Retina (tissue), 1 donor: Measurements from ENCODE around the gene RIPPLY1.
"Not testable (repeated sequence)": the region's sequence is repeated elsewhere in the genome, so short reads cannot be mapped to it uniquely, and the experiment has no call there.

ENCODE experiments used
- DNase-seq: peaks from one replicate; pipeline ENCODE4 v3.0.0-alpha.2; 2016

The RIPPLY1 gene

DNA sequence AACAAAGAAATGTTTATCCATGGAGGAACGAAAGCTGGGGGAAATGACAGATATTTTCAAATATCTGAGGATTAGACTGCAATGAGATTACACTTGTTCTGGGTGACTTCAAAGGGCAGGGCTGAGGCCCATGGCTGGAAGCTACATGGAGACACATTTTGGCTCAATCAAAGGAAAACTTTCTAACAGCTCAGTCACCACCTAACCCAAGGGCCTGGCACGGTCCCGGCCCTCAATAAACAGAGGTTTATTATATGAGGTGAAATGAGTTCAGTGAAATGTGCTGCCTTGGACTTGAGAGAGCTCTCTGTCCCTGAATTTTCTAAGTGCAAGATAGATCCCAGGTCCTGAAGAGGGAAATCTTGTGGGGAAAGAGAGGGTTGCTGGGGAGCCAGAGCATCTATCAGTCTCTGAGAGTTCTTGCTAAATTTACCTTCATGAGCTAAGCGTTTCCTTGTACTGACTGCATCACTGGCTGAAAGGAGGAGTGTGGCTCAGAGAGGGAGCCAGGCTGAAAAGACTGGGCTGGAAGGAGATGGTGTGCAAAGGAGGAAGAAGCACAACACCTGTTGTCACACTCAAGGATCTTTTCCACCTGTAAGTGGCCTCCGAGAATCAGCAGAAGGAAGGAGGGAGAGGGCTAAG lies 2.0 kb upstream of the RIPPLY1 start:
- DNase-seq = no peak

DNA sequence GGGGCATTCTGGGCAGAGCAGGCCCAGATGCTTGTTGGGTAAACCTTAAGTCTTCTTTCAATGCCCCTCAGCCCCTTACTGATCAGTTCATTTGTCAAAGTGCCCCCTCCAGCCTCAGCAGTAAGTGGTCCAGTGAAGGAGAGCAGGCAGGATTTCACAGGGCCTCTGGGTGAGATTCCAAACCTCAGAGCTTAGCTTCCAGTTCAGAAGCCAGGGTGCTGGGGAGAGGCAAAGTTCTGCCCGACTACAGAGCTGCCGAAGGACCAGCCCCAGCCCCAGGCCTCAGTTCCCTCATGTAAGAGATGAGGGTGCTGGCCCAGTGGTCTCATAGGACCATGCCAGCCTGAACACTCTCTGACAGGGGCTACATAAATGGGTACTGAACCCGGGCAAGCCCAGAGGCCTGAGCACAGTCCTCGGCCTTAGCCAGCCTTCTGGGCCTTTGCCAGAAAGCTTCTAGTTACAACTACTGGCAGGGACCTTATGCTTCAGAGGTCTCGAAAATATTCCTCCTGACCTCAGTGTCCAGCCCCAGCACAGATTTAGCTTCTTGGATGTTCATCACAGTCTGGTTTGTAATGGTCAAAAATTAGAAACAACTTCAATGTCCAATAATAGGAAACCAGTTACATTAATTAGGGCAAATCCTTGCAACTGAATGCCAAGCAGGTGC lies 851 bp upstream of the RIPPLY1 start:
- DNase-seq = no peak

DNA sequence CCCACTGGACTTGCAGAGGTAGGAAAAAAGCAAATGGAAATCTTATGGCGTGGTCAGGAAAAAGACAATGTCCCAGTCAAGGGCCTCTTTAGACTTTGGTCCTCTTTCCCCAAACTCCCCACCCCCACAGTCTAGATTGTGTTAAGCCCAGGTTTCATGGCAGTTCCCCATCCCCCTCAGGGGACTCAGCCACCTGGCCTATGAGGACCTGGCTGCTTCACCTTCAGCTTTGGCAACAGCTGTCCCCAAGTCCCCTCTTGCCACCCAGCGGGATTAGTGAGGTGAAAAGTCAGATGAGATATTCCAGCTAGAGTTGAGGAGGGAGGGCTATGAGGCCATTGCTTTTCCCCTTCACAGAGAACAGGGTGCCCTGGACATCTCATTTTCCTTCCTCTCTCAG lies 457 bp downstream of the RIPPLY1 start:
- DNase-seq = no peak

DNA sequence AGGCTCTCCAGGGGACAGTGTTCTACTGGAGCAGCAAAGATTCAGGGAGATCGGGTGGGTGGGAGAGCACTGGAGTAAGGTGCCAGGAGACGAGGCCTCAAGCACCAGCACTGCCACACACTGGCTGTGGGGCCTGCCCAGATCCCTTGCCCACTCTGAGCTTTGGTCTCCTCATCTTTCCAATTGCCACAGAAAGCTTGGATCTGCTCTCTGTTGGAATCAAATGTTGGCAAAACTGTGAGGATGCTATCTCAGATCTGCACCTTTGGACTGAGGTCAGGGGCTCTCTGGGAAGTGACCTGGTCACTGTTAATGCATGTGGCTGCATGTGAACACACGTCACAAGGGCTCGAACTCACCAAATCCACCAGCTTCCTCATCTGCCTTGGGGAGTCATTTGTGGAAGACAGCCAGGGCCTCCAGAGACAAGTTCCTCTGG lies 1.3 kb downstream of the RIPPLY1 start:
- no peak for DNase-seq

DNA sequence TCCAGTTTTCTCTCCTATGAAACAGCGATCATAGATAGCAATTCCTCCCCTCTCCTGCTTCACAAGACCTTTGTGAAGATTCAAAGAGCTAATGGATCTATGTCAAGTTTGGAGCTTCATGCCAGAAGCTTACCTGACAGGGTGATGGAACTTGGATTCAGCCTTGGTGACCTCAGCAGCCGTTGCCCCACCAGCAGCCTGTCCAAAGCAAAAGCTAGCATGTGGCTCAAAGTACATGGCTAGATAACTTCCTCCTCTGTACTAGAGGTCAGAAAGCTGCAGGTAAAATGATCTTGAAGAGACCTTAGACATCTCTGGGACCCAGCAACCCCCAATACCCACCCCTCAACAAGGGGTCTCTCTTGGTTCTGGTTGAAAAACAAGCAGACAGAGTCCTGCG lies 1.8 kb downstream of the RIPPLY1 start:
- DNase-seq = no peak

DNA sequence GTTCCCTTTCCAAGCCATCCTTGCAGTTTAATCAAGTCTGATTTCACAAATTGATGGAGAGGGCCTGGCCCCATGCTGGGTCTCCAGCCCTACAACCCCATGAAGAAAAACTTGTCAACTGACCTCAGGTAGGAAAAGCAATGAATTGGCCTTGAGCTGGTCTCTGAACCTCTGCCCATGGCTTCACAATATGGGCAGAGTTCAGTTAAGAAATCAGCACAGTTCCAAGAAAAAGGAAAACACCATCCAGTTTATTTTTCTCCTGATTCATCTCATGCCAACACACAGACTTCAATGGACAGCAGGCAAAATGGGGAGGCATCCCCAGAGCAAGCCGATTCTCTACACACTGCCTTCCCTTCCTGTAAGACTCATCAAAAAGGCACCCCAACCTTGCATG lies 3.3 kb downstream of the RIPPLY1 start:
- no peak for DNase-seq

DNA sequence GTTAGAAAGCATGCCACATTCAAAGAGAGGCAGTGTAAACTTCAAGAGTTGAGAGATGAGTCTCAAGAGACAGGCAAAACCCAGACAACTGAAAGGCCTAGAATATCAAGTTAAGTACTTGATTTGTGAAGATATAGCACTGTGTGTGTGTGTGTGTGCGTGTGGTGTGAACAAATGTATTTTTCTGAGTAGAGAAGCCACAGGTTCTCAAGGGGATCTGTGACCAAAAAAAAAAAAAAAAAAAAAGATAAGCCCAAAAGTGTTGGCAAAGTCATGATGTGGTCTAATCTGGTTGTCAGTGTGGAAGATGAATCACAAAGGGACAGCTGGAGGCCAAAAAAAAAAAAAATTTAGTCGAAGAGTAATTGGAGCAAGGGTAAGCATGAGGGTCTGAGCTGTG lies 3.9 kb downstream of the RIPPLY1 start:
- no peak for DNase-seq

DNA sequence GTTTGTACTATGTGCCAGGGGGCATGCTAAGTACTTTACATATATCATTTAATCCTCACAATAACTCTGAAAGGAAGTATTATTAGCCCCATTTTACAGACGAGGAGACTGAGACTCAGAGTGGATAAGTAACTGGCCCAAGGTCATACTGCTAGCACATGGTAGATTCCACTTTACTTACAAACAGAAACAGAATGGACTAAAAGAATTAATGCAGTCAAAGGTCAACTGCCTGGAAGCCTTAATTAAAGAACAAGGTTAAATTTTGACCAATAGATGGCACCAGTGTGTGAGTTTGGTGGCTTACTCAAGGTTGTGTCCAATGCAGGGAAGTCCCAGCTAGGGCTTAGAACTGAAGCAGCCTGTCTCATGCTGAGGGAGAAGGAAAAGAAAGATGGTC lies 4.7 kb downstream of the RIPPLY1 start:
- peak; percentile 29 for DNase-seq

DNA sequence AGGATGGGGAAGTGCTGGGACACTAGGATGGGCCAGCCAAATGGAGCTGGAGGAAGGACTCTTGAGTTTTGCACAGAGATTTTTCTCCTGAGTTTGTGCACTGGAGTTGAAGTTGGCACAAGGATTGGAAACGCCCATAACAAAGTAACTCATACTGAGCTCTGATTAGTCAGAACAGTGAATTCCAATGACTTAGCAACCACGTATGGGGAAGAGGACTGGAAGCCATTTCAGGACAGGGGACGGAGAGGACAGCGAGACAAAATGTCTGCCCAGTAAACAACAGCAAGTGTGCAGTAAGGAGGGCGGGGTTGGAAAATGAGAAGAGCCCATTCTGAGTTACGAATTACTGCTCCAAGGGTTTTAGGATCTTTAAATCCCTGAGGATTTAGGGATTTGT lies 5.9 kb downstream of the RIPPLY1 start:
- no peak for DNase-seq

DNA sequence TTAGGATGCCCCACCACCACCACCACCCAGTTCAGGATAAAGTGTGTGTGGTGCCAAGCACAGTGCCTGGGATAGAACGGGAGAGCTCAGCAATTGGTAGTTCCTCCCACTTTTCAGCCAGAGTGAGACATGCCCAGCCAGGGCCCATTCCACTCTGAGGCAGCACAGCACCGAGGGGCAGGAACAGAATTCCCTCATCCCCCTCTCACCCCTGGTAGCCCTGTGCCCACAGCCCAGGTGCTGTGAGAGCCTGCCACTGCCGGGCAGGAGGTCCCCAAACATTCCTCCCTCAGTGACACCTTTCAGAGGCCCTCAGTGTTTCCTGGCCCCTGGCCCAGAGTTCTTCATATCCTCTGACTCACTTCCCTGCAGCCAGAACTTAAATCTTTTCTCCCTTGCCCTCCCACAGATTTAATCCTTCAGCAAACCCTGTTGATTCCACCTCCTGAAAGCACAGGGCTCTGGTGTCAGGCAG lies 8.1 kb downstream of the RIPPLY1 start:
- no peak for DNase-seq

DNA sequence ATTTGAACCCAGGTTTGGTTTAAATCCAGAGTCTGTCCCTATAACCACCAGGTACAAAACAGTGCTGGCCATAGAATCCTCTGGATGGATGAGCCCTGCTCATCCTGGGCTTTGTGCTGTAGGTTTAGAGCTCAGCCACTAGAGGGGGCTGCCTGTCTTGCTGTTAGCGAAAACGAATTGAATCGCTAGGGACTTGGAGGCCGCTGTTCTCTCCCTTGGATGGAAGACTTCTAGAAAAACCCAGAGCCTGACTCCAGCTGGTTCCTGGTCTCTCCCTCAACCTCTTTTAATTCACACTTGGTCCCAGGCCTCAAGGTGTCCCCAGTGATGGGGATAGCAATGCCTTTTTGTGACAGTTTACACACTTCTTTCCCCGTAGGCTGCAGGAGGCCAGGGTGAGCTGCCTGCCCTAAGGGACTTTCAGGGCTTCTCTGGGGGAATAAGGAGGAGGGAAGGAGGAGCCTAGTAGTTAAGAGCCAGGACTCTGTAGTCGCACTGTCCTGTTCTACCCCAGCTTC lies 8.7 kb downstream of the RIPPLY1 start:
- DNase-seq = peak; percentile 66

DNA sequence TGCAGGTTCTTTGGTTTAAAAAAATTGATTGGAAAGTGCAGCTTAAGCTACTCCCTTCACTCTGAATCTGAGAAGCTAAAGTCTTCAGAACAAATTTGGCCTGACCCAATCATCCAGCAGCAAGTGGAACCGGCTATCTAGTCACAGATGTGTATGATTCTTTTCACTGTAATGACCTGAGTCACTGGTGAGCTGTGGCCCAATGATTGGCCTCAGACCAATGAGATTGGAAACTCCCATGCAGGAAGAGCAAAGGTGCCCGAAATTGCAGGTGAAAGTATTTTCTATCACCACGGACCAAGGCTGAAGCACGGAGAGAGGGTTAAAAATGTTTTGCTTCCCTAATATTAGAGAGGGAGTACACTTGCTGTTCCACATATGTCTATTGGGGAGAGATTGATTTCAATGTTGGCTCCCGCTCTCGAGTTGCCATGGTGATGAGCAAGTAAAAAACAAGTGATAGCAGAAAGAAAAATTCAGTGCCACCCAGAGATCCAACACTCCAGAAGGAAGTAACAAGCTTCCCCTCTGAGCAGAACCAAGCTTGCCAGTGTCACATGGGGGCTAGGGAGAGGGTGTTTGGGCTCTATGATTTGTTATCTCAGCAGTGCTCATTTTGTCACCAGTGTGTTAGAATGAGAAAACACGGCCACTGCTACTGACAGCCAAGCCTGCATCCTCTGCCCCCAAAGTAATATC lies 11.2 kb downstream of the RIPPLY1 start:
- no peak for DNase-seq

DNA sequence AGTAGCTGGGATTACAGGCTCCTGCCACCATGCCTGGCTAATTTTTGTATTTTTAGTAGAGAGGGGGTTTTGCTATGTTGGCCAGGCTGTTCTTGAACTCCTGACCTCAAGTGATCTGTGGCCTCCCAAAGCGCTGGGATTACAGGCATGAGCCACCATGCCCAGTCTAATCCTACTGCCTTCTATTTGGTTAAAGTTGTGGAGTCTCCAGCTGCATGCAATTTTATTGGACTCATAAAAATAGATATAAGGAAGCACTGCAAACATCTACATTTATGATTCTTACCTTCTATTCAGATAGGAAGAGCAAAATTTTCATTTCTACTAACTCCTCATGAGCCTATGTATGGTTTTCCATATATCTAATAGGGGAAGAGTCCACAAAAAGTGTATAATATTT lies 13.7 kb downstream of the RIPPLY1 start:
- no peak for DNase-seq

DNA sequence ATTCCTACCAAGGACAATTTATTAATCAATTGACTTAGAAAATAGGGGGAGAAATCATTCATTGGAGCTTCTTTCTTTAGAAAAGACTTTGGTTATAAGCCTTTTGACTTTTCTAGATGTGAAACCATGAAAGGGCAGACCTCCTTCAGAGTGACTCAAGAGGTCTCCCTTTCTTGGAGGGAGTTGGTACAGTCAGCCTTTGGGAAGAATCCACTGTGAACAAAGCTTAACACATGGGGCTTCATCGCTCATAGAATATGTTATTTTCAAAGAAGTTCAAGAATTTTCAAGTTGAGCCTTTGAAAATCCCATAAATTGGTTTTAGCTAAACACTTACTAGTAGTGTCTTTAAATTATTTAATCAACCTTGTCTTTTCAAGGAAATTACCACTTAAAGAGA lies 28.0 kb downstream of the RIPPLY1 start:
- no peak for DNase-seq

DNA sequence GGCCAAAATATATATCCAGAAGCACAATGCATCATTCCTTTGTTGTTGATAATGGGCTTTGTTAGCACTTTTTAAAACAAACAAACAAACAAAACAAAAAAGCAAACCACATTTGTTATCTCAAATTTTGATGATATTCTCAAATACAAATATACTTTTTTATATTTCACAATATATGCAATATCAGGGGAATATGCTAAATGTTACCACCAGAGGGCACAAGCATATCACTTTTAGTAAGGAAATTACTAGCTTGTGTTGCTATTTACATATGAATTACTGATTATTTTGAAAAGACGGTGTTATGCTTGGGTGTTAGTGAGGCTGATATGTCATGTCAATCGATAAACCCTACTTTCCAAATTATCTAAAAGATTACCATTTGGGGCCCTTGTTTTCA lies 29.1 kb downstream of the RIPPLY1 start:
- DNase-seq = no peak

DNA sequence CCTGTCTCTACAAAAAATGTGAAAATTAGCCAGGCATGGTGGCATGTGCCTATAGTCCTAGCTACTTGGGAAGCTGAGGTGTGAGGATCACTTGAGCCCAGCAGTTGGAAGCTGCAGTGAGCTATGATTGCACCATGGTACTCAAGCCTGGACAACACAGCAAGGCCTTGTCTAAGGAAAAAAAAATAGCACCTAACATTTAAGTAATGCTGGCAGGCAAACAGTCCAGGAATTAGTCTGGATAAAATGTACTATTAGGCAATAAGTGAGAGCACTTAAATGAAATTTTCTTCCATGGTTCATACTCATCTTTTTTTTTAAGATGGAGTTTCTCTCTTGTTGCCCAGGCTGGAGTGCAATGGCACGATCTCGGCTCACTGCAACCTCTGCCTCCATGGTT lies 30.3 kb downstream of the RIPPLY1 start:
- not testable (repeated sequence) for DNase-seq

DNA sequence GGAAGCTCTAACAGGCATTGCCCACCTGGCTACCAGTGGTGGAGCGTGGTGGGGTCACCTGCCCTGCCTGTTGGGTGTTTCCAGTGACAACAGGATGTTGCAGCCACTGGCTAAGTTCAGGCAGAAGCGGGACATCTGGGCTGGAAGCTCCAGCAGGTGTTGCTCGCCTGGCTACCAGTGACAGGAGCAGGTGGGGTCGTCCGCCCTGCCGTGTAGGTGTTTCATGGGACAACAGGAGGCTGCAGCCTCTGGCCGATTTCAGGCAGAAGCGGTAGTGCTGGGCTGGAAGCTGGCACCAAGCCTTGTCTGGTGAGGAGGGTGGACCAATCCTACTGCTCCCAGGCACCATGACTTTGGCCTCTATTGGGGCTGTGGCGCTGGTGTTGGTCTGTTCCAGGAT lies 39.4 kb downstream of the RIPPLY1 start:
- DNase-seq = no peak

DNA sequence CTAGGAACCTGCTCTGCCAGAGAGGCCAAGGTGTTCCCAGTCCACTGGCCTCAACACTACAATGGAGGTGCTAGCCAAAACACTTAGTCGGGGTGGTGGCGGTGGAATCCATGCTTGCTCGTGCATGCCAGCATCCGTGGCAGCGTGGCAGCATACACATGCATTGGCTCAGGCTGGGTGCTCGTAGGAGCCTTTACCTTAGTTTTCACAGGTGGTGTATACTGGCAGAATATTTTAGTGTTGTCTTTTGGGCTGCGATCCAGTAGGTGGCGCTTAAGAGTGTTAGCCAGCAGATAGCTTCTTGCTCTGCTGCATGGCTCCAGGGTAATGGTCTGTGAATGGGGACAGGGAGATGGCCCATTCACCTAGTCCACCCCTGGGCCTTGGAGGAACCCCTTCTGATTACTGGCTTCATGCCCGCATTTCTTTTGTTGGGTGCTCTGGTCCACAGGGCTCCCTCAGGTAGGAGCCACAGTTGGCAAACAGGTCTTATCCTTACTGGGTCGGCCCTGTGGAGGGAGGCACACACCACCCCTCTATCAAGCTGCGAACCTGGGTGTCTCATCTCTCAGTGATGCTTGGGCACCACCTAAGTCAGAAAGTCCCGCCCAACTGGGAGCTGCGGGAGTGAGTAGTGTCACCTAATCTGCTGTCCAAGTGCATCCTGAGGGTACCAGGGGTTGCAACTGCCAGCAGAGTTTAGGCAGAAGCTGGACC lies 40.0 kb downstream of the RIPPLY1 start:
- DNase-seq = peak; percentile 6
